Fibroblast of gingiva (primary cell): ENCODE data around the gene LCA5.
"Not testable (repeated sequence)": the region's sequence is repeated elsewhere in the genome, so short reads cannot be mapped to it uniquely, and the experiment has no call there.

Experiments
- DNase-seq: peaks from one replicate; pipeline ENCODE4 v3.0.0-alpha.2; 2011; ENCODE audit warnings: low read depth

Gene LCA5

GRCh38 chr6:79467716-79468115 lies 69.5 kb downstream of the LCA5 start:
- no peak for DNase-seq

- peak; percentile 45 for DNase-seq
Observed at GRCh38 chr6:79466207-79466834, 70.9 kb downstream of the LCA5 start.

- DNase-seq, result no peak
Observed at GRCh38 chr6:79465381-79465780, 71.8 kb downstream of the LCA5 start.

GRCh38 chr6:79463621-79464050 lies 73.6 kb downstream of the LCA5 start:
- DNase-seq, result no peak

- peak; percentile 27 for DNase-seq
Observed at GRCh38 chr6:79461205-79461604, 76.0 kb downstream of the LCA5 start.

- DNase-seq, result no peak
Observed at GRCh38 chr6:79455446-79455845, 81.8 kb downstream of the LCA5 start.

- peak; percentile 76 for DNase-seq
Observed at GRCh38 chr6:79453558-79454042, 83.6 kb downstream of the LCA5 start.

GRCh38 chr6:79450984-79451383 lies 86.2 kb downstream of the LCA5 start:
- no peak for DNase-seq

- peak; percentile 68 for DNase-seq
Observed at GRCh38 chr6:79446006-79446405, 91.2 kb downstream of the LCA5 start.

- DNase-seq, result not testable (repeated sequence)
Observed at GRCh38 chr6:79443876-79444275, 93.4 kb downstream of the LCA5 start.

- no peak for DNase-seq
Observed at GRCh38 chr6:79441192-79441591, 96.0 kb downstream of the LCA5 start.

- no peak for DNase-seq
Observed at GRCh38 chr6:79440598-79440997, 96.6 kb downstream of the LCA5 start.

- DNase-seq, result peak; percentile 90
Observed at GRCh38 chr6:79438030-79438429, 99.2 kb downstream of the LCA5 start.

- peak; percentile 45 for DNase-seq
Observed at GRCh38 chr6:79436241-79436640, 101.0 kb downstream of the LCA5 start.

GRCh38 chr6:79435746-79436145 lies 101.5 kb downstream of the LCA5 start:
- no peak for DNase-seq
